ENCODE measurements around the gene DYRK1A.

Gene DYRK1A

DNA sequence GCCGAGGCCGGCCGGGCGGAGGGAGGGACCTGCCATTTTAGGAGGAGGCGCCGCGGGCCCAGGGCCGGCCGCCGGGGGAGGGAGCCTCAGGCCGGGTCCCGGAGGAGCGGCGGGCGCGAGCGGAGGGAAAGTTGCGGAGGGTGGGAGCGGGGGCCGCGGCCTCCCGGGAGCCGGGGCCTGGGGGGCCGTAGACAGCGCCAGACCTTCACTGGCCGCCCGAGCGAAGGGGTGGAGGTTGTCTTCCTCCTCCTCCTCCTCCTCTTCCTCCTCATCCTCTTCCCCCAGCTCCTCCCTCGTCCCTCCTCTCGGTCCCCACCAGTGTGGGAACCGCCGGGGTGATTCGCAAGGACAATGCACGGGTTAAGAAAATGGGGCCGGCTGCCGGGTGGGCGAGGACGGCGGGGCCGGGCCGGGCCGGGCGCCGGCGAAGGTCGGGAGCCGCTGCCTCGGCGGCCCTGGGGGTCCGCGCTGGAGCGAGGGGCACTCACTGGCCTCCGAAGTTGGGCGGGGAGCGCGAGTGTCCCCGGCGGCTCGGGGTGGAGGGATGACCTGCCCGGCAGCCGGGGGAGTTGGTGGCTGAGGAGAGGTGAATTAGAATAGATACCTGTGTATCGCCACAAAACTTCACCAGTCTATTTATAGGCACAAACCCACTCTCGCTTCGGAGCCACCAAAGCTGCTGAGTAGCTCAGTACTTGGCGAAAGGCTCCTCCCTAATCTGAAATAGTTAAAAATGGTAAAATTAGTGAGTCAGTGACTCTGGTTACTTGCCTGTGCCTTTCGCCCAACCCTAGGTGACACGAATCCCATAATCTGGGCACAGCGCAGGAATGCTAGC, 1.3 kb downstream of the DYRK1A start:
- no peaks in the 10 kb centered on the region for H3K9me3 ChIP-seq (ENCODE audit: severe bottlenecking)
- peak overlapping the region; percentile 90 for H3K27ac ChIP-seq (ENCODE audit: poor library complexity, severe bottlenecking)
- ATAC-seq (ENCODE audit: low read depth) (no peak), DNase-seq (ENCODE audit: low spot score) (no peak)
- H3K4me3 ChIP-seq (ENCODE audit: severe bottlenecking) = peak overlapping the region; percentile 83
- H3K36me3 ChIP-seq (ENCODE audit: low read depth) = no peaks in the 10 kb centered on the region
- TF ChIP-seq, protein P1, sequence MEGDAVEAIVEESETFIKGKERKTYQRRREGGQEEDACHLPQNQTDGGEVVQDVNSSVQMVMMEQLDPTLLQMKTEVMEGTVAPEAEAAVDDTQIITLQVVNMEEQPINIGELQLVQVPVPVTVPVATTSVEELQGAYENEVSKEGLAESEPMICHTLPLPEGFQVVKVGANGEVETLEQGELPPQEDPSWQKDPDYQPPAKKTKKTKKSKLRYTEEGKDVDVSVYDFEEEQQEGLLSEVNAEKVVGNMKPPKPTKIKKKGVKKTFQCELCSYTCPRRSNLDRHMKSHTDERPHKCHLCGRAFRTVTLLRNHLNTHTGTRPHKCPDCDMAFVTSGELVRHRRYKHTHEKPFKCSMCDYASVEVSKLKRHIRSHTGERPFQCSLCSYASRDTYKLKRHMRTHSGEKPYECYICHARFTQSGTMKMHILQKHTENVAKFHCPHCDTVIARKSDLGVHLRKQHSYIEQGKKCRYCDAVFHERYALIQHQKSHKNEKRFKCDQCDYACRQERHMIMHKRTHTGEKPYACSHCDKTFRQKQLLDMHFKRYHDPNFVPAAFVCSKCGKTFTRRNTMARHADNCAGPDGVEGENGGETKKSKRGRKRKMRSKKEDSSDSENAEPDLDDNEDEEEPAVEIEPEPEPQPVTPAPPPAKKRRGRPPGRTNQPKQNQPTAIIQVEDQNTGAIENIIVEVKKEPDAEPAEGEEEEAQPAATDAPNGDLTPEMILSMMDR (IDR thresholded peaks at IDR 0.05; ENCODE audit: poor library complexity, severe bottlenecking) = no peak
- H3K27me3 ChIP-seq (ENCODE audit: insufficient read depth, poor library complexity, severe bottlenecking) = no peaks in the 10 kb centered on the region
- peaks cover 37% of the 10 kb centered on the region for H3K4me1 ChIP-seq (ENCODE audit: insufficient read depth, poor library complexity, severe bottlenecking)

DNA sequence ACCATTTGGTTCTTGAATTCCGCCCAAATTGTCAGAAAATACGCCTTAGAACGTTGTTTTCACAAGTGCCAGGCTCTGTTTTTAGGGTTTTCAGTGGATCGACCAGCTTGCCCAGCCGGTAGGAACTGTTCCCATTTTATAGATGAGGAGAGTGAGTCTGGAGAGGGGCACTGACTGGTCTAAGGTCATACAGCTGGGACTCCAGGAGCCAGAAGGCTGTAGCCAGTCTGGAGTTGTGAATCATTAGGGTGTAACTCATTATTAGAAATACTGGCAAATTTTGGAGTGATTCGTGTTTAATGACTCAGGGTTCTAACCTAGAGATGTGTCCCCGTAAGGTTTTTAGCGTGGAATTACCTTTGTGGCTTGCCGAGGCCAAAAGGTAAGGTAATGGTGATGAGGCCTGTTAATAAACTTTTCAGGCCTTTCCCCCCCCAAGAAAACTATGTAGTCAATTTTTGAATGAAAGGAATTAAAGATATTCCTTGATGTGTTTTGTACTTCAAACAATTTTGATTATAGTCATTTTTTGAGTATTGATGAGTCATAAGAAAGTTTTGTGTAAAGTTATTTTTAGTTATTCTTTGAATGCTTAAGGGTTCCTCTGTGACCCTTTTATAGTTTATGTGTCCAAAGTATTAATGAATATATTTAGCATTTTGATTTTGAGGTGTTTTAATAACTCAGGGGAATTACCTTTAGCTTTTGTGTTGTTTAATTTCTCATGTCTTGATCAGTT, 2.1 kb downstream of the DYRK1A start:
- Histone ChIP-seq H3K27me3 (ENCODE audit: insufficient read depth, poor library complexity, severe bottlenecking) (no peaks in the 10 kb centered on the region), H3K27ac (ENCODE audit: poor library complexity, severe bottlenecking) (peak overlapping the region; percentile 90), H3K36me3 (ENCODE audit: low read depth) (no peaks in the 10 kb centered on the region), H3K9me3 (ENCODE audit: severe bottlenecking) (no peaks in the 10 kb centered on the region), H3K4me3 (ENCODE audit: severe bottlenecking) (peak overlapping the region; percentile 83), H3K4me1 (ENCODE audit: insufficient read depth, poor library complexity, severe bottlenecking) (peaks cover 44% of the 10 kb centered on the region)
- ATAC-seq (ENCODE audit: low read depth) (peak; percentile 35), DNase-seq (ENCODE audit: low spot score) (no peak)
- TF ChIP-seq, protein P1 (IDR thresholded peaks at IDR 0.05; ENCODE audit: poor library complexity, severe bottlenecking) = no peak

DNA sequence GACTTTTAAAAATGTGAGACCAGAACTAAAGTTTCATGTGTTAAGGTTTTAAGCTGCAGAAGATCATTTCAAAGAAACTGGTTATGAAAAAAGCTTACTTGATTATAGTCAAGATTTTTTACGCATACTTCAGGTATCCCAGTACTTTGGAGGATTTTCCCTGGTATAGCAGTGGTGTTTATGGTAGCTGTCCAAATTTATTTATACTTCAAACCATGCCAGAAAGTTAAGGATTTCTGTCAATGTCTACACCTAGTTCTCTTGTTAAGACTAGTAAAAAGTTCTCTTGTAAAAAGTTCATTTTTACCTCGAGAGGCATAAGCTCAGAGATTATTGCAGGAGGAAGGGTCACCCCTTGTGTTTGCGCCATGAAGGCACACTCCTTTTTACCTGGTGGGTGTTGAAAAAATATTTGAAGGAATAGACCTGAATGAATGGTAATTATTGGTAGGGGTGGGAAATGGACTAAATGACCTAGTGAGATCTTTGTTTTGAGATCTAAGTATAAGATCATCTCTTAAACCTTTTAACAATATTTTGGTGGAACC, 2.8 kb downstream of the DYRK1A start:
- Histone ChIP-seq H3K4me3 (ENCODE audit: severe bottlenecking) (peak overlapping the region; percentile 83), H3K36me3 (ENCODE audit: low read depth) (no peaks in the 10 kb centered on the region), H3K27me3 (ENCODE audit: insufficient read depth, poor library complexity, severe bottlenecking) (no peaks in the 10 kb centered on the region), H3K27ac (ENCODE audit: poor library complexity, severe bottlenecking) (peak overlapping the region; percentile 90), H3K9me3 (ENCODE audit: severe bottlenecking) (no peaks in the 10 kb centered on the region), H3K4me1 (ENCODE audit: insufficient read depth, poor library complexity, severe bottlenecking) (peaks cover 50% of the 10 kb centered on the region)
- ATAC-seq (ENCODE audit: low read depth) = no peak
- TF ChIP-seq, protein P1 (IDR thresholded peaks at IDR 0.05; ENCODE audit: poor library complexity, severe bottlenecking) = no peak
- no peak for DNase-seq (ENCODE audit: low spot score)

DNA sequence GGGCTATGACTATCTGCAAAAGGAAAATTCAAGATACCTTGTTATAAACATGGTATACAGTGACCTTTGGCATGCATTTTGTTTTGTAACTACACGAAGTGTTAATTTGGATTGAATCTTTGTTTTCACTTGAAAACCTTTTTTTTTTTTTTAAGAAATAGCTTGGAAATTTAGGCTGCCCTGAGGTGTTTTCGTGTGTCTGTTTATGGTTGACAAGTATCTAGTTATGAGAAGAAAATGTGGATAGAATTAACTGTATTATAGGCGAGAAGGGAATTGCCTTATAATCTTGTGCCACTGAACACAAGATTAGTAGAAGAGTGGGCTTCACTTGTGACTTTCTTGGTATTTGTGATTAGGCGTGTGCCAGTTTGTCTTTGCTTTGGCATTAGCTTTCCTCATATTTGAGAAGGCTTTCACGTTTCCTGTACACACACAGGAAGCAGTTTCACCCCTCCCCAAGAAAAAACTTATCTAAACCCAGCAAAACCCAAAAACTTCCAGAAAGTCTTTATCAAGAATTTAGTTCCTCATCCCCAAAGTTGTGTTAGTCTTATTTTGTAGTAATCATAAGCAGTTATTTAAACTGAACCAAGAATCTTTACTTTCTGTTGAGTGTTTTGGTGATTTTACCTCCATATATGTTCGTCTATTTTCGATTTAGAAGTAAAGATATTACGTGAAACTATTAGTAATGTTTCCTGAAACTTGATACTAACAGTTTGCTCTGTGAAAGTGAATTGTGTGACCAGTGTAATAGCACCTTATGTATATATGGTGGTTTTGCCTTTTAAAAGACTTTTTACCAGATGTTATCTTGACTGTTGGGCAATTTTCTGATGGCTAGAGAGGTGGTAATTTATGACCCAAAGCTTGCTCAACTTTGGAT, 3.8 kb downstream of the DYRK1A start:
- ATAC-seq (ENCODE audit: low read depth) = peak; percentile 33; the same call in 2 of the 3 replicates

More for the DNA sequence above, 3.8 kb downstream of the DYRK1A start:
- DNase-seq (ENCODE audit: low spot score) = no peak
- peak overlapping the region; percentile 83 for H3K4me3 ChIP-seq (ENCODE audit: severe bottlenecking)
- H3K27me3 ChIP-seq (ENCODE audit: insufficient read depth, poor library complexity, severe bottlenecking) = no peaks in the 10 kb centered on the region
- TF ChIP-seq, protein P1 (IDR thresholded peaks at IDR 0.05; ENCODE audit: poor library complexity, severe bottlenecking) = no peak
- peak overlapping the region; percentile 90 for H3K27ac ChIP-seq (ENCODE audit: poor library complexity, severe bottlenecking)
- H3K9me3 ChIP-seq (ENCODE audit: severe bottlenecking) = no peaks in the 10 kb centered on the region
- H3K4me1 ChIP-seq (ENCODE audit: insufficient read depth, poor library complexity, severe bottlenecking) = peaks cover 52% of the 10 kb centered on the region
- H3K36me3 ChIP-seq (ENCODE audit: low read depth) = no peaks in the 10 kb centered on the region

All from RWPE2 (cell line).